Progenitor cell of endocrine pancreas (in vitro differentiated cells): ENCODE results near the gene BPI. TPM values are rescaled to one million over a fixed set of nuclear protein-coding genes. Genes with fewer than 3 reads are reported as not detected.
A peak's percentile ranks its signal among the peaks of the same experiment; 100 is the strongest.

Experiments
- DNase-seq: peaks from one replicate; pipeline ENCODE4 v3.0.0; 2021; ENCODE audit warnings: low spot score; ENCODE audit not compliant: unreplicated experiment
- H3K27ac Mint-ChIP-seq: 2 replicates; pipeline ENCODE4 v1.8.0; 2021; ENCODE audit warnings: mild to moderate bottlenecking, moderate library complexity, mixed read lengths
- H3K27me3 Mint-ChIP-seq: 2 replicates; pipeline ENCODE4 v1.8.0; 2021; ENCODE audit warnings: mixed read lengths
- H3K36me3 Mint-ChIP-seq: 2 replicates; pipeline ENCODE4 v1.8.0; 2022; ENCODE audit warnings: mixed read lengths; ENCODE audit not compliant: insufficient read depth
- H3K4me1 Mint-ChIP-seq: 2 replicates; pipeline ENCODE4 v1.8.0; 2021; ENCODE audit warnings: low read depth, mixed read lengths
- H3K4me3 Mint-ChIP-seq: 2 replicates; pipeline ENCODE4 v1.8.0; 2021; ENCODE audit warnings: low read depth, mild to moderate bottlenecking, moderate library complexity, mixed read lengths
- H3K9me3 Mint-ChIP-seq: 2 replicates; pipeline ENCODE4 v1.8.0; 2021; ENCODE audit warnings: low read depth, mixed read lengths
- total RNA-seq: library from RNA; stranded (reverse); gene quantifications from 2 replicates; pipeline ENCODE4 v1.2.1, GENCODE V29; 2021
- TF ChIP-seq, protein P1 (sequence below): fragments of 200-600 bp; sonication (generic); IDR thresholded peaks from one replicate; pipeline ENCODE4 v1.5.0; 2021; ENCODE audit warnings: antibody characterized with exemption, mild to moderate bottlenecking; ENCODE audit not compliant: unreplicated experiment

Gene BPI
- total RNA-seq, 1 donor from 2014 or later = not detected

DNA sequence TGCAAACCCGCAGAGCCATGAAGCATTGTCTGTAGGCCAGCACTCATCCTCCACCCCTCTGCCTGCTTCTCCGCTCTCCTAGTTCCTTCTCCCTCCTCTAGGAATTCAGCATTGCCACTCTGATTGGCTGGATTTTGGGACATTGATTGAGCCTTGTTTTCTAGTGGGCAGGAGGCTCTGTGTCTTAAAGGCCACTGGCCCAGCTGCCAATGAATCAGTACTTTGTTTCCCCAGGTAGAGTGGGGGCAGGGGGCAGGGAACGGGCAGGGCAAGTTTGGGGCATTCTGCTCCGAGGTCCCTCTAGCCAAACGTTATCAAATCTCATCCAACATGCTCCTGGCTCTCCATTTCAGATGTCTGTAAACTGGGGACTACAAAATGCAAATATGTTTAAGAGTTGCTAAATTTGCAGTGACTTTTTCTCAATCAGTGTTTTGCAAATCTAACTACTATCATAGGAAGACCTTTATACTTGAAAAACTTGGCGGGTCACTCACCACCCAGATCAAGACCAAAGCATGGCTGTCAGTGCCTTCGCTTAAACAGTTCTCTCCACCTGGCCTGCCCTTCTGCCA is 10.4 kb upstream of the BPI start:
- DNase-seq = no peak
- no peaks in the 10 kb centered on the region for H3K27me3 Mint-ChIP-seq
- no peaks in the 10 kb centered on the region for H3K36me3 Mint-ChIP-seq
- TF ChIP-seq, protein P1, sequence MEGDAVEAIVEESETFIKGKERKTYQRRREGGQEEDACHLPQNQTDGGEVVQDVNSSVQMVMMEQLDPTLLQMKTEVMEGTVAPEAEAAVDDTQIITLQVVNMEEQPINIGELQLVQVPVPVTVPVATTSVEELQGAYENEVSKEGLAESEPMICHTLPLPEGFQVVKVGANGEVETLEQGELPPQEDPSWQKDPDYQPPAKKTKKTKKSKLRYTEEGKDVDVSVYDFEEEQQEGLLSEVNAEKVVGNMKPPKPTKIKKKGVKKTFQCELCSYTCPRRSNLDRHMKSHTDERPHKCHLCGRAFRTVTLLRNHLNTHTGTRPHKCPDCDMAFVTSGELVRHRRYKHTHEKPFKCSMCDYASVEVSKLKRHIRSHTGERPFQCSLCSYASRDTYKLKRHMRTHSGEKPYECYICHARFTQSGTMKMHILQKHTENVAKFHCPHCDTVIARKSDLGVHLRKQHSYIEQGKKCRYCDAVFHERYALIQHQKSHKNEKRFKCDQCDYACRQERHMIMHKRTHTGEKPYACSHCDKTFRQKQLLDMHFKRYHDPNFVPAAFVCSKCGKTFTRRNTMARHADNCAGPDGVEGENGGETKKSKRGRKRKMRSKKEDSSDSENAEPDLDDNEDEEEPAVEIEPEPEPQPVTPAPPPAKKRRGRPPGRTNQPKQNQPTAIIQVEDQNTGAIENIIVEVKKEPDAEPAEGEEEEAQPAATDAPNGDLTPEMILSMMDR = no peak
- H3K4me1 Mint-ChIP-seq = peaks cover 14% of the 10 kb centered on the region
- H3K4me3 Mint-ChIP-seq = no peak overlapping the region
- no peaks in the 10 kb centered on the region for H3K9me3 Mint-ChIP-seq
- peak overlapping the region; percentile 73 for H3K27ac Mint-ChIP-seq

DNA sequence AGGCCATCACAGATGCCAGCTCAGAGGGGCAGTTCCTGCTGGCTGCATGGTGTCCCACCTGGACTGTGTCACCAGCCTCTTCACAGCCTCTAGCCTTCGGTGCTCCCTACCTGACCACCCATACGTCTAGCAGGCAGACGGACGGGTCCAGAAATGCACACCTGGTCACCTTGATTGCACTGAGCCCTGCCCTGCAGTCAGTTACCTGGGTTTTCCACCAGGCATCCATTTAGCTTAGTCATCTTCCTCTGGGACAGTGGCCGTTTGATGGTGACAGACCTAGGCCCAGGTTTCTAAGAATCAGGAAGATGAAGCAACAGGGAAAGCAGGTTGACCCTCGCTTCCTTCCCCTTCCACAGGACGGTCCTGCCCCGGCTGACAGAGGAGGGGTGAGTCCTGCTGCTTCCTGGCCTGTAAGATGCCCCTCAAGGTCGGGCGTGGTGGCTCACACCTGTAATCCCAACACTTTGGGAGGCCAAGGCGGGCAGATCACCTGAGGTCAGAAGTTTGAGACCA is 9.8 kb upstream of the BPI start:
- Mint-ChIP-seq H3K36me3 (no peaks in the 10 kb centered on the region), H3K4me1 (peaks cover 16% of the 10 kb centered on the region), H3K4me3 (no peak overlapping the region), H3K27me3 (no peaks in the 10 kb centered on the region), H3K27ac (peak overlapping the region; percentile 73), H3K9me3 (no peaks in the 10 kb centered on the region)
- no peak for DNase-seq
- TF ChIP-seq, protein P1 = no peak

DNA sequence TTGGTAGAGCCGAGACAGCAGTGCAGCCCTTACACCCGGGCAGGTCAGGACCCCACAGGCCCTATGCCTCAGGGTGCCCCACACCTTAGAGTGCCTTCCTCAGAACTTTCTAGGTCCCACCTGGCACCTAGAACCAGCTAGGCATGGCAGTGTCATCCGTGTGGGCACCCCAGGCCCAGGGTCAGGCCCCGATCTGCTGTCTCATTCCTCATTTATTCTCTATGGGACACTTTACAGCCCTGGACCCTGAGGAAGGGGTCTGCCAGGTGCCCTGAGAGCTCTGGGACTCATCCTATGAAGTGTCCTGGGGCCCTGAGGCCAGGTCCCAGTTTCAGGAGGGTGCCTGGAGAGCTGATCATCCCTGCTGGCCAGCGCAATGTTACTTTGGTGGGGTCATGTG is 8.1 kb upstream of the BPI start:
- H3K9me3 Mint-ChIP-seq = no peaks in the 10 kb centered on the region
- H3K27ac Mint-ChIP-seq = no peak overlapping the region
- TF ChIP-seq, protein P1 = no peak
- no peaks in the 10 kb centered on the region for H3K36me3 Mint-ChIP-seq
- H3K27me3 Mint-ChIP-seq = no peaks in the 10 kb centered on the region
- DNase-seq = no peak
- peaks cover 23% of the 10 kb centered on the region for H3K4me1 Mint-ChIP-seq
- H3K4me3 Mint-ChIP-seq = no peak overlapping the region

DNA sequence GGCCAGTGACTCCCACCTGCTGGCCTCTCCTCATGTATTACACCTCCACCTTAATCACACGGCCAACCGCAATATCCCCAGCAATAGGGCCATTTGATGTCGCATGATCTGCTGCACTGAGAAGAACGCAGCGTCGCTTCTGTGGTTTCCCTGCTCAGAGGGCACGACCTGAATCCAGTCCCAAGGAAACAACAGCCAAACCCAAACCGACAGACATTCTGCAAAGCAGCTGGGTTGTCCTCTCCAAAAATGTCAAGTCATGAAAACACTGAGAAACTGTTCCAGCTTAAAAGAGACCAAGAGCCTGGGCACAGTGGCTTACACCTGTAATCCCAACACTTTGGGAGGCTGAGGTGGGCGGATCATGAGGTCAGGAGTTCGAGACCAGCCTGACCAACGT is 7.5 kb upstream of the BPI start:
- Mint-ChIP-seq H3K4me1 (peaks cover 20% of the 10 kb centered on the region), H3K4me3 (no peak overlapping the region), H3K36me3 (no peaks in the 10 kb centered on the region), H3K9me3 (no peaks in the 10 kb centered on the region), H3K27me3 (no peaks in the 10 kb centered on the region), H3K27ac (no peak overlapping the region)
- TF ChIP-seq, protein P1 = no peak
- DNase-seq = no peak

DNA sequence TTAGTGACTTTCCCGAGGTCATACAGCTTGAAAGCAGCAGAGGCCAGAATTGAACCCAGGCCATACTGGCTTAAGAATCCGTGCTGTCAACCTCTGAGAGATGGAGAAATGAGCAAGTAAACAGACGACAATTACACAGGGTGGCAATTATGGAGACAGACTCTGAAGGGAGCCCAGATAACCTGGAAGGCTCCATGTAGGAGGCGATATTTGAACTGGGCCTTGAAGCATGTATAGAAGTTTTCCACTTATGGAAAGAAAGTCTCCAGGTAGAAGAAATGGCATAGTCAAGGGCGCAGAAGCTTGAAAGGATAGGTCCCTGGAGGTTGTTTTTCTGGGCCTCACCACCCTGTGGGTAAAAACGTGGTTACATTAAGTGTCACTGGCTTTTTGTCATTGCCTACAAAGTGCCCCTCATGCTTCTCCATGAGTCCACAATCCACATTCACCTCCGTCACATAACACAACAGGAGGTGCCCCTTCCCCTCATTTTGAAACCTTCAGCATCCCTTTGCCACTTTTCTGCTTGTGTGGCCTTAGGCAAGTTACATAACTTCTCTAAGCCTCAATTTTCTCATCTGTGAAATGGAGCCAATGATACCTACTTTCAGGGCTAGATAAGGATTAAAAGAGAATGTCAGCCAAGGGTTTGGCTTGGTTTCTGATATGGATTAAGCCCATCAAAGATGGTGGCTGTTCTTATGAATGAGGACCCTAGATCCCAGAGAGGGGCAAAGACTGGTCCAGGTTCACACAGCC is 5.9 kb upstream of the BPI start:
- peaks cover 2% of the 10 kb centered on the region for H3K27me3 Mint-ChIP-seq
- DNase-seq = no peak
- H3K4me1 Mint-ChIP-seq = peaks cover 17% of the 10 kb centered on the region
- no peak overlapping the region for H3K27ac Mint-ChIP-seq
- TF ChIP-seq, protein P1 = no peak
- no peak overlapping the region for H3K4me3 Mint-ChIP-seq
- H3K36me3 Mint-ChIP-seq = no peaks in the 10 kb centered on the region
- no peaks in the 10 kb centered on the region for H3K9me3 Mint-ChIP-seq
